ENCODE data around the gene RHOD. TPM values are rescaled to one million over a fixed set of nuclear protein-coding genes. Genes with fewer than 3 reads are reported as not detected.

Gene RHOD
- total and polyA plus RNA-seq, 2 donors from 2014 or later = 20.9 to 50.2 TPM

- Histone ChIP-seq H3K9ac (ENCODE audit: low read length in 3 of 3) (no peak overlapping the region), H3K4me3 (ENCODE audit: low read length in 3 of 3) (no peak overlapping the region), H3K9me3 (ENCODE audit: control insufficient read depth in 2 of 3, insufficient read depth in 1 of 3, low read length in 3 of 3) (no peaks in the 10 kb centered on the region), H3K27me3 (ENCODE audit: control insufficient read depth, insufficient read depth, low read length) (no peaks in the 10 kb centered on the region), H3K36me3 (ENCODE audit: control insufficient read depth in 2 of 3, insufficient read depth in 3 of 3, low read length in 3 of 3) (no peaks in the 10 kb centered on the region), H3K27ac (ENCODE audit: low read depth in 2 of 2, low read length in 2 of 2) (no peak overlapping the region), H3K4me1 (ENCODE audit: control insufficient read depth in 2 of 3, insufficient read depth in 2 of 3, low read depth in 1 of 3, low read length in 3 of 3) (no peaks in the 10 kb centered on the region)
- no peak for TF ChIP-seq CTCF (IDR thresholded peaks at IDR 0.05; ENCODE audit: borderline replicate concordance, extremely low read depth, insufficient read depth)
- intact Hi-C loops (cut with DNase I) = no loop called here
- no peak for DNase-seq
- FAIRE-seq = no peak
These were observed 22.3 kb upstream of the RHOD start for GRCh38 chr11:67034350-67034749.

- H3K4me1 ChIP-seq (ENCODE audit: control insufficient read depth in 2 of 3, insufficient read depth in 2 of 3, low read depth in 1 of 3, low read length in 3 of 3) = no peaks in the 10 kb centered on the region
- H3K27ac ChIP-seq (ENCODE audit: low read depth in 2 of 2, low read length in 2 of 2) = no peak overlapping the region
- H3K9me3 ChIP-seq (ENCODE audit: control insufficient read depth in 2 of 3, insufficient read depth in 1 of 3, low read length in 3 of 3) = no peaks in the 10 kb centered on the region
- no peak overlapping the region for H3K9ac ChIP-seq (ENCODE audit: low read length in 3 of 3)
- no peak overlapping the region for H3K4me3 ChIP-seq (ENCODE audit: low read length in 3 of 3)
- no peaks in the 10 kb centered on the region for H3K27me3 ChIP-seq (ENCODE audit: control insufficient read depth, insufficient read depth, low read length)
- no peak for DNase-seq
- FAIRE-seq = no peak
- no peak for TF ChIP-seq CTCF (IDR thresholded peaks at IDR 0.05; ENCODE audit: borderline replicate concordance, extremely low read depth, insufficient read depth)
- intact Hi-C loops (cut with DNase I) = no loop called here
- H3K36me3 ChIP-seq (ENCODE audit: control insufficient read depth in 2 of 3, insufficient read depth in 3 of 3, low read length in 3 of 3) = no peaks in the 10 kb centered on the region
These were observed 16.5 kb upstream of the RHOD start for GRCh38 chr11:67040147-67040546.

- no peaks in the 10 kb centered on the region for H3K36me3 ChIP-seq (ENCODE audit: control insufficient read depth in 2 of 3, insufficient read depth in 3 of 3, low read length in 3 of 3)
- no peak for FAIRE-seq
- H3K9ac ChIP-seq (ENCODE audit: low read length in 3 of 3) = no peak overlapping the region
- no peaks in the 10 kb centered on the region for H3K9me3 ChIP-seq (ENCODE audit: control insufficient read depth in 2 of 3, insufficient read depth in 1 of 3, low read length in 3 of 3)
- no peak for DNase-seq
- no peak for TF ChIP-seq CTCF (IDR thresholded peaks at IDR 0.05; ENCODE audit: borderline replicate concordance, extremely low read depth, insufficient read depth)
- intact Hi-C loops (cut with DNase I) = no loop called here
- no peaks in the 10 kb centered on the region for H3K27me3 ChIP-seq (ENCODE audit: control insufficient read depth, insufficient read depth, low read length)
- no peak overlapping the region for H3K4me3 ChIP-seq (ENCODE audit: low read length in 3 of 3)
- no peaks in the 10 kb centered on the region for H3K4me1 ChIP-seq (ENCODE audit: control insufficient read depth in 2 of 3, insufficient read depth in 2 of 3, low read depth in 1 of 3, low read length in 3 of 3)
- no peak overlapping the region for H3K27ac ChIP-seq (ENCODE audit: low read depth in 2 of 2, low read length in 2 of 2)
These were observed 15.0 kb upstream of the RHOD start for GRCh38 chr11:67041602-67042001.
